HG03342 (cell line): ENCODE data around the gene AGPAT2.

Experiments
- ATAC-seq: cut with Tn5 transposase; IDR thresholded peaks from one replicate; pipeline ENCODE4 v1.9.1; 2021; ENCODE audit warnings: mild to moderate bottlenecking, moderate library complexity; ENCODE audit not compliant: unreplicated experiment

Gene AGPAT2

GRCh38 chr9:136675477-136676296, 11.6 kb downstream of the AGPAT2 start:
- no peak for ATAC-seq

- no peak for ATAC-seq
Measured at GRCh38 chr9:136674786-136675349, 12.4 kb downstream of the AGPAT2 start.

- no peak for ATAC-seq
Measured at GRCh38 chr9:136673975-136674785, 13.1 kb downstream of the AGPAT2 start.

- ATAC-seq = no peak
Measured at GRCh38 chr9:136673088-136673974, 13.9 kb downstream of the AGPAT2 start.

- no peak for ATAC-seq
Measured at GRCh38 chr9:136672431-136673087, 14.7 kb downstream of the AGPAT2 start.

GRCh38 chr9:136671646-136672430, 15.4 kb downstream of the AGPAT2 start:
- ATAC-seq = no peak

GRCh38 chr9:136671254-136671614, 16.0 kb downstream of the AGPAT2 start:
- ATAC-seq = no peak

GRCh38 chr9:136670576-136671253, 16.5 kb downstream of the AGPAT2 start:
- ATAC-seq = no peak

GRCh38 chr9:136669791-136670464, 17.3 kb downstream of the AGPAT2 start:
- ATAC-seq = no peak

- no peak for ATAC-seq
Measured at GRCh38 chr9:136668983-136669790, 18.1 kb downstream of the AGPAT2 start.

GRCh38 chr9:136667940-136668760, 19.1 kb downstream of the AGPAT2 start:
- ATAC-seq = no peak

- ATAC-seq = no peak
Measured at GRCh38 chr9:136667214-136667939, 19.9 kb downstream of the AGPAT2 start.

GRCh38 chr9:136666372-136667213, 20.7 kb downstream of the AGPAT2 start:
- no peak for ATAC-seq

GRCh38 chr9:136665704-136666371, 21.4 kb downstream of the AGPAT2 start:
- no peak for ATAC-seq
